Stimulated activated CD4-positive, alpha-beta T cell treated with anti-CD3 and anti-CD28 coated beads, Interleukin-15, amount 100 ng/mL, for 1 hour (primary cell): ENCODE results near the gene FEZ2.

ENCODE experiments used
- DNase-seq, 2 donors: peaks; one replicate each; pipeline ENCODE4 v3.0.0-alpha.2; 2020; ENCODE audit warnings: low read depth in 1 of 2, low spot score in 1 of 2

The FEZ2 gene

GRCh38 chr2:36562973-36563532 is 34.9 kb downstream of the FEZ2 start:
- DNase-seq = no peak

GRCh38 chr2:36562240-36562639 is 35.7 kb downstream of the FEZ2 start:
- no peak for DNase-seq

GRCh38 chr2:36561237-36561944 is 36.6 kb downstream of the FEZ2 start:
- no peak for DNase-seq

- no peak for DNase-seq
These were observed 37.2 kb downstream of the FEZ2 start for GRCh38 chr2:36560726-36561125.

- no peak for DNase-seq
These were observed 38.6 kb downstream of the FEZ2 start for GRCh38 chr2:36559221-36559942.

GRCh38 chr2:36556842-36557241 is 41.1 kb downstream of the FEZ2 start:
- DNase-seq = no peak

GRCh38 chr2:36555789-36556188 is 42.2 kb downstream of the FEZ2 start:
- no peak for DNase-seq

- no peak for DNase-seq
These were observed 43.4 kb downstream of the FEZ2 start for GRCh38 chr2:36554531-36554930.

GRCh38 chr2:36553683-36554082 is 44.3 kb downstream of the FEZ2 start:
- no peak for DNase-seq

GRCh38 chr2:36550006-36550405 is 48.0 kb downstream of the FEZ2 start:
- no peak for DNase-seq

- no peak for DNase-seq
These were observed 48.8 kb downstream of the FEZ2 start for GRCh38 chr2:36549165-36549574.

- DNase-seq = no peak
These were observed 50.1 kb downstream of the FEZ2 start for GRCh38 chr2:36547906-36548305.

- DNase-seq = no peak
These were observed 52.0 kb downstream of the FEZ2 start for GRCh38 chr2:36545871-36546416.

- DNase-seq = no peak
These were observed 53.2 kb downstream of the FEZ2 start for GRCh38 chr2:36544638-36545338.

GRCh38 chr2:36541891-36542595 is 55.9 kb downstream of the FEZ2 start:
- no peak for DNase-seq

- DNase-seq = no peak
These were observed 56.8 kb downstream of the FEZ2 start for GRCh38 chr2:36540986-36541754.

- DNase-seq = no peak
These were observed 58.3 kb downstream of the FEZ2 start for GRCh38 chr2:36539631-36540030.

GRCh38 chr2:36538335-36538734 is 59.6 kb downstream of the FEZ2 start:
- DNase-seq = no peak

- no peak for DNase-seq
These were observed 61.2 kb downstream of the FEZ2 start for GRCh38 chr2:36536776-36537175.

GRCh38 chr2:36535099-36535498 is 62.9 kb downstream of the FEZ2 start:
- DNase-seq = no peak
